Lung (tissue), 12 donors: ENCODE measurements around the gene EGFR. TPM values are rescaled to one million over a fixed set of nuclear protein-coding genes. Genes with fewer than 3 reads are reported as not detected.
A peak's percentile ranks its signal among the peaks of the same experiment; 100 is the strongest.

Experiments used
- ATAC-seq: fragments of 200-7000 bp; cut with Tn5 transposase; one replicate; pipeline ENCODE4 v1.9.1; 2020; ENCODE audit warnings: moderate number of reproducible peaks; ENCODE audit not compliant: insufficient read depth, low FRiP score
- DNase-seq, 3 donors: peaks; one replicate each; pipeline ENCODE4 v3.0.0-alpha.2; 2013 to 2017
- H3K27ac ChIP-seq, 2 donors: one replicate each; pipeline ENCODE4 v1.5.1; 2013; ENCODE audit warnings: mild to moderate bottlenecking in 2 of 2, moderate library complexity in 2 of 2, control low read depth in 1 of 2, inconsistent platforms in 1 of 2, low read depth in 1 of 2, low read length in 1 of 2
- H3K27me3 ChIP-seq, 3 donors: one replicate each; pipeline ENCODE4 v1.5.1; 2013; ENCODE audit warnings: low read length in 2 of 3; ENCODE audit not compliant: control insufficient read depth in 3 of 3, insufficient read depth in 3 of 3
- H3K36me3 ChIP-seq, 4 donors: one replicate each; pipeline ENCODE4 v1.5.1; 2013; ENCODE audit warnings: low read length in 4 of 4, mild to moderate bottlenecking in 1 of 4, moderate library complexity in 1 of 4; ENCODE audit not compliant: control insufficient read depth in 4 of 4, insufficient read depth in 4 of 4
- H3K4me1 ChIP-seq, 5 donors: one replicate each; pipeline ENCODE4 v1.5.1; 2013; ENCODE audit warnings: low read length in 5 of 5, mild to moderate bottlenecking in 2 of 5, moderate library complexity in 1 of 5; ENCODE audit not compliant: control insufficient read depth in 5 of 5, insufficient read depth in 5 of 5
- H3K4me3 ChIP-seq: one replicate; pipeline ENCODE4 v1.5.1; 2013; ENCODE audit warnings: mild to moderate bottlenecking, control low read depth, moderate library complexity
- H3K9ac ChIP-seq, 2 donors: one replicate each; pipeline ENCODE4 v1.5.1; 2013; ENCODE audit warnings: low read length in 2 of 2, control low read depth in 1 of 2; ENCODE audit not compliant: insufficient read depth in 1 of 2
- H3K9me3 ChIP-seq, 4 donors: one replicate each; pipeline ENCODE4 v1.5.1; 2013; ENCODE audit warnings: low read length in 3 of 4, mild to moderate bottlenecking in 1 of 4, moderate library complexity in 1 of 4; ENCODE audit not compliant: control insufficient read depth in 4 of 4, insufficient read depth in 3 of 4
- CTCF ChIP-seq: IDR thresholded peaks from 2 replicates; pipeline ENCODE4 v1.5.1; 2012; ENCODE audit warnings: mild to moderate bottlenecking; ENCODE audit errors: control extremely low read depth, extremely low read depth
- WGBS, 2 donors: extraction: QIAGEN DNeasy Blood & Tissue Kit; methylation state at CpG; one replicate each; pipeline ENCODE4 v1.1.7; 2013; 5-methylcytosine and 5-hydroxymethylcytosine counted together
- polyA plus RNA-seq, 2 donors: library from polyadenylated mRNA; stranded (reverse); fragments of 200-250 nt; gene quantifications; one replicate each; pipeline ENCODE4 v1.2.1, GENCODE V29; 2013
- total RNA-seq, 2 donors: library from RNA; depleted of rRNA in 1 of 2; stranded (reverse); fragments of >200 nt in 1 of 2; gene quantifications; one replicate each; pipeline ENCODE4 v1.2.1, GENCODE V29; 2014 to 2021
- donor health status: control.
- donor health status: control.
- donor health status: Bipolar disorder and iron deficiency.
- donor health status: healthy.
- donor health status: DM: yes; HTN: yes; CAD: no.

EGFR gene
- total and polyA plus RNA-seq, 4 donors, result 11.6 to 78.7 (median 37.1) TPM

GRCh38 chr7:55233001-55233400, 214.2 kb downstream of the EGFR start:
- no peaks in the 10 kb centered on the region for H3K36me3 ChIP-seq
- no peaks in the 10 kb centered on the region for H3K27me3 ChIP-seq
- no peaks in the 10 kb centered on the region for H3K9me3 ChIP-seq
- no peak overlapping the region for H3K4me3 ChIP-seq
- no peak overlapping the region for H3K9ac ChIP-seq
- 82 to 95% methylated on average over 7 of the region's 7 CpGs for WGBS, 2 donors
- ATAC-seq (no peak), DNase-seq (no peak)
- H3K4me1 ChIP-seq, result peaks cover 0 to 28% (median 0%) of the 10 kb centered on the region in 5 donors
- no peak overlapping the region for H3K27ac ChIP-seq
- TF ChIP-seq CTCF, result no peak

DNA sequence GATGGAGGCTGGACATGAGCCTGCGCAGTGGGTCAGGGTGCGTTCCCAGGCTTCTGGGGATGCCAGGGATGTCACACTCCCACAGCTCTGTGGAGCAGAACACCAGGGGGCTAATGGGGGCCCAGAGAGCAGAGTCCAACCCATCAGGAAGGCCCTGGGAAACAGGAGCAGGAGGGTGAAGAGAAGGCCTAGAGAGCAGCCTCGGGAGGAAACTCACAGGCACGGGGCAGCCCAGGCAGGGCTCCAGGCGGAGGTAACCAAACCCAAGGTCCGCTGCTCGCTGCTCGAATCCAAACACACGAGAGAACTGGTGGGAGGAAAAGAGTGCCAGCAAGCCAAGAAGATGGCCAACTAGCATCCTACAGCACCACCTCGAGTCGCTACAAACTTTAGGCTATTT, 215.6 kb downstream of the EGFR start:
- WGBS, 2 donors, result 90% methylated on average over 11 of the region's 11 CpGs
- H3K4me1 ChIP-seq, result peaks cover 0 to 28% (median 0%) of the 10 kb centered on the region in 5 donors
- no peak for DNase-seq

GRCh38 chr7:55235115-55235514, 216.3 kb downstream of the EGFR start:
- Histone ChIP-seq H3K9me3 (no peaks in the 10 kb centered on the region), H3K9ac (no peak overlapping the region), H3K27me3 (no peaks in the 10 kb centered on the region), H3K4me1 (peaks cover 0 to 28% (median 0%) of the 10 kb centered on the region in 5 donors), H3K36me3 (no peaks in the 10 kb centered on the region), H3K27ac (no peak overlapping the region), H3K4me3 (no peak overlapping the region)
- 88 to 93% methylated on average over 14 of the region's 14 CpGs for WGBS, 2 donors
- ATAC-seq (no peak), DNase-seq (no peak)
- no peak for TF ChIP-seq CTCF

More for the DNA sequence above, 215.6 kb downstream of the EGFR start:
- no peaks in the 10 kb centered on the region for H3K36me3 ChIP-seq
- TF ChIP-seq CTCF, result no peak
- H3K9me3 ChIP-seq, result no peaks in the 10 kb centered on the region
- no peaks in the 10 kb centered on the region for H3K27me3 ChIP-seq
- H3K4me3 ChIP-seq, result no peak overlapping the region
- ATAC-seq, result no peak
- no peak overlapping the region for H3K9ac ChIP-seq
- H3K27ac ChIP-seq, result no peak overlapping the region

- DNase-seq, result peak in 2 of 3 donors; percentile 30 to 74
Measured at GRCh38 chr7:55235801-55236200, 217.0 kb downstream of the EGFR start.

More at GRCh38 chr7:55235801-55236200, 217.0 kb downstream of the EGFR start:
- no peaks in the 10 kb centered on the region for H3K9me3 ChIP-seq
- peaks cover 0 to 28% (median 0%) of the 10 kb centered on the region in 5 donors for H3K4me1 ChIP-seq
- no peaks in the 10 kb centered on the region for H3K27me3 ChIP-seq
- no peak overlapping the region for H3K27ac ChIP-seq
- H3K36me3 ChIP-seq, result no peaks in the 10 kb centered on the region
- H3K4me3 ChIP-seq, result no peak overlapping the region
- no peak for TF ChIP-seq CTCF
- 76 to 86% methylated on average over 6 of the region's 6 CpGs for WGBS, 2 donors
- no peak overlapping the region for H3K9ac ChIP-seq
- ATAC-seq, result no peak
